Heart right ventricle (tissue), 16 donors: ENCODE results near the gene GCK. TPM values are rescaled to one million over a fixed set of nuclear protein-coding genes. Genes with fewer than 3 reads are reported as not detected.

Experiments
- ATAC-seq, 8 donors: fragments of 200-7000 bp; cut with Tn5 transposase; one replicate each; pipeline ENCODE4 v1.9.1; 2020; ENCODE audit warnings: mild to moderate bottlenecking in 8 of 8, moderate library complexity in 8 of 8, moderate number of reproducible peaks in 1 of 8
- DNase-seq, 2 donors: peaks; one replicate each; pipeline ENCODE4 v3.0.0-alpha.2; 2020
- H3K27ac ChIP-seq, 10 donors: fragments of 200-600 bp; sonication (generic) in 2 of 10; one replicate each; pipeline versions ENCODE4 v1.5.0 to v1.8.0; 2020 to 2022; ENCODE audit warnings: mild to moderate bottlenecking in 3 of 10
- H3K27me3 ChIP-seq, 7 donors: fragments of 200-600 bp; one replicate each; pipeline ENCODE4 v1.8.0; 2021 to 2022; ENCODE audit warnings: mild to moderate bottlenecking in 2 of 7
- H3K36me3 ChIP-seq, 9 donors: fragments of 200-600 bp; sonication (generic) in 1 of 9; one replicate each; pipeline versions ENCODE4 v1.5.0 to v1.8.0; 2020 to 2022; ENCODE audit warnings: mild to moderate bottlenecking in 2 of 9
- H3K4me1 ChIP-seq, 9 donors: fragments of 200-600 bp; sonication (generic) in 1 of 9; one replicate each; pipeline versions ENCODE4 v1.5.0 to v1.8.0; 2020 to 2022; ENCODE audit warnings: mild to moderate bottlenecking in 4 of 9
- H3K4me3 ChIP-seq, 10 donors: fragments of 200-600 bp; sonication (generic) in 2 of 10; one replicate each; pipeline versions ENCODE4 v1.5.0 to v1.8.0; 2020 to 2022; ENCODE audit warnings: mild to moderate bottlenecking in 7 of 10, moderate library complexity in 2 of 10
- H3K9me3 ChIP-seq, 11 donors: fragments of 200-600 bp in 10 of 11; sonication (generic) in 2 of 11; one replicate each; pipeline versions ENCODE4 v1.5.0 to v1.8.0; 2013 to 2022; ENCODE audit warnings: mild to moderate bottlenecking in 2 of 11, control low read depth in 1 of 11, moderate library complexity in 1 of 11
- WGBS, 2 donors: extraction: QIAGEN DNeasy Blood & Tissue Kit; methylation state at CpG; one replicate each; pipeline ENCODE4 v1.1.7; 2013; ENCODE audit warnings: inconsistent platforms in 1 of 2; 5-methylcytosine and 5-hydroxymethylcytosine counted together
- intact Hi-C, 10 donors: fragments of 100-400 bp; cut with DNase I; formaldehyde crosslinking; loops; one replicate each; pipeline versions ENCODE4 v1.11.1 to v1.14.2; 2022
- long read RNA-seq, 3 donors: library from polyadenylated mRNA; unstranded; transcript quantifications; one replicate each; pipeline ENCODE4 v2.0.0, GENCODE V29; 2020 to 2021
- polyA plus RNA-seq, 2 donors: library from polyadenylated mRNA; stranded (reverse); fragments of 200-250 nt; gene quantifications; one replicate each; pipeline ENCODE4 v1.2.3, GENCODE V29; 2013
- total RNA-seq, 10 donors: library from RNA; stranded (reverse); fragmentation: NEBNext Ultra II Directional in 3 of 10; extraction: Animal tissue kit (Norgen Biotek cat#: 25700) in 3 of 10; gene quantifications; one replicate each; pipeline versions ENCODE4 v1.2.1 to v1.2.4, GENCODE V29; 2021 to 2023
- TF ChIP-seq, protein P1 (sequence below), 9 donors: fragments of 200-600 bp; sonication (generic) in 2 of 9; IDR thresholded peaks; one replicate each; pipeline versions ENCODE4 v1.5.0 to v1.8.0; 2021 to 2022; ENCODE audit warnings: antibody characterized with exemption in 9 of 9, mild to moderate bottlenecking in 5 of 9, moderate library complexity in 1 of 9
- donor health status: Arrhythmogenic right ventricular cardiomyopathy.
- donor health status: ischemic (EF 13 %, LVEDD 7.1; RV severe dilation, severe dysfunction).
- donor health status: healthy with polysubstance abuse.
- donor health status: DM: no; HTN: yes; CAD: no.
- donor health status: DM: no; HTN: no; CAD: no.
- donor health status: ischemic (EF 25% LVEDD 6.9; RV normal size, moderate dysfunction).
- donor health status: ischemic (EF 25% LVEDD 5.7; RV mildly dilated, moderate dysfunction).
- donor health status: healthy.
- donor health status: DM: yes; HTN: yes; CAD: no.
- donor health status: Ischemic cardiomyopathy.
- donor health status: ischemic (EF 35%, LVEDD 5.7; RV mildly dilated, moderate dysfunction).
- donor health status: nonischemic (EF 11% LVEDD 7.7; RV severe dilation, severe dysfunction).
- donor health status: DM: yes; HTN: yes; CAD: no.
- donor health status: PGD.
- donor health status: ischemic (EF 29% LVEDD 5.4; RV normal size, mild dysfunction).
- donor health status: nonischemic (EF 23%, LVEDD 6.1; RV moderate dilation, normal function).

GCK gene
- total RNA-seq, result 1 to 10 TPM in 6 of 10 donors, under 1 TPM in 4; 0.50 to 3.3 (median 1.2) TPM
- 1 to 10 TPM; 4.7 to 6.0 TPM for polyA plus RNA-seq
- long read RNA-seq, donor 1, partial matches to known transcripts, result 0 of 1 reads
- long read RNA-seq, donor 1, other reads (novel, unspliced or antisense), result 0 of 1 reads
- long read RNA-seq, donor 2, partial matches to known transcripts, result 1 of 5 reads
- long read RNA-seq, donor 2, other reads (novel, unspliced or antisense), result 1 of 5 reads
- long read RNA-seq, donor 3, partial matches to known transcripts, result 0 of 1 reads
- long read RNA-seq, donor 3, other reads (novel, unspliced or antisense), result 1 of 1 reads

DNA sequence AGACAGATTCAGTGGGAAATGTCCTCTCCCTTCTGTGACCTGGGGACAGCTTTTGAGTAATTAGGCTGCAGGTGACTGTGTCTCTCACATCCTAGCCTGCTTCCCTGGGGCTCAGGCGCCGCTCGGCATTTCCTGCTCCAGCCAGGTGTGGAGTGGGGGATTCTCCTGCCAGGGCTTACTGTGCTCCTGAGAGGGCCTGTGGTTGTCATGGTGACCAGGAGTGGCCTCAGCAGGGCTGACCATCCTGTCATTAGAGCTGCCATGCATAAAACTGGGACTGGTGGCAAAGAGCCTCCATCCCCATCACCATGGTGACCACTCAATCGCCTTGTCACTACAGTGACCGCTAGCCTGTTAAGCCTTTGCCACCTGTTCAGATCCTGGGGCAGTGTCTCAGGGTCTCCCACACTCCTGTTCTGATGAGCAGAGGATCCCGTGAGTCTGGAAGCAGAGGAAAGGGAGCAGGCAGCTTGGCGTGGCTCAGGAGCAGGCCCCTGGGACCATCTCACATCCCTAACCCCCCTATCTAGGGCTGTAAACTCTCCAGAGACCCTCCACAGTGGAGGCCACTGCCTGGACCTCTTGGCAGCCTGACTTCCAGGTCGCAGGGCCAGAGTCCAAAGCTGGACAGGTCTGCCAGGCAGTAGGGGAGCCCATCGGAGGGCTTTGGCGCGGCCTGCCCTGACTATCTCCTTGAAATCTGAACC, at the start of gene GCK:
Gene GCK, minus strand, starts transcription at position 154 of the 707 bp plus-strand sequence. CDS start 486 bp downstream, outside the sequence.
- H3K27me3 ChIP-seq, result peaks cover 0 to 25% (median 16%) of the 10 kb centered on the region in 7 donors
- no peak for ATAC-seq
- H3K9me3 ChIP-seq, result no peaks in the 10 kb centered on the region
- H3K27ac ChIP-seq, result no peak within 1 kb of the TSS
- intact Hi-C loops, result no loop called here
- no peaks in the 10 kb centered on the region for H3K36me3 ChIP-seq
- no peak within 1 kb of the TSS for H3K4me3 ChIP-seq
- no peaks in the 10 kb centered on the region for H3K4me1 ChIP-seq
- no peak for DNase-seq
- WGBS, 2 donors, result 82 to 86% methylated on average over 11 of the region's 11 CpGs
- TF ChIP-seq, protein P1, sequence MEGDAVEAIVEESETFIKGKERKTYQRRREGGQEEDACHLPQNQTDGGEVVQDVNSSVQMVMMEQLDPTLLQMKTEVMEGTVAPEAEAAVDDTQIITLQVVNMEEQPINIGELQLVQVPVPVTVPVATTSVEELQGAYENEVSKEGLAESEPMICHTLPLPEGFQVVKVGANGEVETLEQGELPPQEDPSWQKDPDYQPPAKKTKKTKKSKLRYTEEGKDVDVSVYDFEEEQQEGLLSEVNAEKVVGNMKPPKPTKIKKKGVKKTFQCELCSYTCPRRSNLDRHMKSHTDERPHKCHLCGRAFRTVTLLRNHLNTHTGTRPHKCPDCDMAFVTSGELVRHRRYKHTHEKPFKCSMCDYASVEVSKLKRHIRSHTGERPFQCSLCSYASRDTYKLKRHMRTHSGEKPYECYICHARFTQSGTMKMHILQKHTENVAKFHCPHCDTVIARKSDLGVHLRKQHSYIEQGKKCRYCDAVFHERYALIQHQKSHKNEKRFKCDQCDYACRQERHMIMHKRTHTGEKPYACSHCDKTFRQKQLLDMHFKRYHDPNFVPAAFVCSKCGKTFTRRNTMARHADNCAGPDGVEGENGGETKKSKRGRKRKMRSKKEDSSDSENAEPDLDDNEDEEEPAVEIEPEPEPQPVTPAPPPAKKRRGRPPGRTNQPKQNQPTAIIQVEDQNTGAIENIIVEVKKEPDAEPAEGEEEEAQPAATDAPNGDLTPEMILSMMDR (IDR thresholded peaks at IDR 0.05), result no peak

DNA sequence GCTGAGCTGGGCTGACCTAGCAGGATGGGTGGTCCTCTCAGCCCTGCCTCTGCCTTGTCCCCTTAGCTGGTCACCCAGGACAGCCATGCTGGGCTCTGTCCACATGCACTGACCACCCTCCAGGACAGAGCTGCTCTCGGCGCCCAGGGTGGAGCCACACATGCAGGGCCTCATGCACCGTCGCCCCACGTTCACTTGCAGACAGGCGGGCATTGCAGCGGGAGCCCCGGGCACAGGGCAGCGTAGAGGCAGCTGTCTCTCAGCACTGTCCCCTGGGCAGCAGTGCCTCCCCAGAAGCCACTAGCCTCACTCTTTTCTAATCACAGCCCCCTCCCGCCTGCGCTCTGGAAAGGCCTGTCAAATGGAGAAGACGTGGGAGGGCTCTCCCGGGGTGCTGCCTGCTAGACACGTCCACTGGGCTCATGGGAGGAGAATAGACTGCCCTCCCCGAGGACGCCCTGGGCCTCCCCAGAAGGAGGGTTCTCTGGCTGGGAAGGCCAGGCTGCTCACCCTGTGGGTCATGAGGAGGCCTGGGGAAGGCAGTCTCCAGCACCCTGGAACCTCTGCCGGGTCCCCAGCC, 49.0 kb upstream of the GCK start:
- peaks cover 0 to 8% (median 5%) of the 10 kb centered on the region in 9 donors for H3K4me1 ChIP-seq
- intact Hi-C loops, result loop anchor here in 3 of 10 donors (5.0 to 10.0 kb wide), 2 partner anchors 324 to 327 kb away; no protein-coding TSS in a partner anchor
- H3K36me3 ChIP-seq, result peaks cover 0 to 8% (median 0%) of the 10 kb centered on the region in 9 donors
- TF ChIP-seq, protein P1 (IDR thresholded peaks at IDR 0.05), result no peak
- H3K4me3 ChIP-seq, result no peak overlapping the region
- ATAC-seq (no peak), DNase-seq (no peak)
- no peak overlapping the region for H3K27ac ChIP-seq
- WGBS, 2 donors, result 77 to 80% methylated on average over 17 of the region's 17 CpGs
- no peaks in the 10 kb centered on the region for H3K9me3 ChIP-seq
- no peaks in the 10 kb centered on the region for H3K27me3 ChIP-seq

DNA sequence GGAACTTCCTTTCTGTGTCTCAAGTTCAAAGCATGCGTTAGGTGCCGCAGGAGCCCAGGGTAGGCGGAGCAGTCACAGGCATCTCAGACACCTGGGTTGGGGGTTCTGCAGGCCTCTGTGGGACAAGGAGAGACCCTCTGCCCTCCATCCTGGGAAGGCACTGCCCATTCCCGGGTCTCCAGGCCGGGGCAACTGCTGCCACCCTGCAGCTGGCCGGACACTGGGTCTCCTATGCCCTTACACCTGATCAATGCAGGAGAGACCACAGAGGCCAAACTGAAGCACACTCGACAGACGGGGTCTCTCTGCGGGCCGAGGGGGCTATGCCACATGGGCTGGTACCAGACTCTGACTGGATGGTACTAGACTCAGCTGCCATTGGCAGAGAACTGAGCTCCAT, 48.5 kb upstream of the GCK start:
- TF ChIP-seq, protein P1 (IDR thresholded peaks at IDR 0.05), result no peak
- H3K4me3 ChIP-seq, result no peak overlapping the region
- H3K4me1 ChIP-seq, result peaks cover 0 to 8% (median 5%) of the 10 kb centered on the region in 9 donors
- H3K9me3 ChIP-seq, result no peaks in the 10 kb centered on the region
- no peak overlapping the region for H3K27ac ChIP-seq
- peaks cover 0 to 8% (median 0%) of the 10 kb centered on the region in 9 donors for H3K36me3 ChIP-seq
- no peaks in the 10 kb centered on the region for H3K27me3 ChIP-seq
- intact Hi-C loops, result loop anchor here in 3 of 10 donors (5.0 to 10.0 kb wide), 2 partner anchors 325 to 327 kb away; no protein-coding TSS in a partner anchor
- ATAC-seq (no peak), DNase-seq (no peak)
- WGBS, 2 donors, result 91 to 95% methylated on average over 10 of the region's 10 CpGs

- Histone ChIP-seq H3K4me3 (no peak overlapping the region), H3K27ac (no peak overlapping the region), H3K36me3 (peaks cover 0 to 12% (median 0%) of the 10 kb centered on the region in 9 donors), H3K27me3 (no peaks in the 10 kb centered on the region), H3K4me1 (peaks cover 0 to 7% (median 3%) of the 10 kb centered on the region in 9 donors), H3K9me3 (no peaks in the 10 kb centered on the region)
- 52 to 58% methylated on average over 4 of the region's 4 CpGs for WGBS, 2 donors
- intact Hi-C loops, result loop anchor here in 3 of 10 donors (5.0 to 10.0 kb wide), 2 partner anchors 326 to 328 kb away; no protein-coding TSS in a partner anchor
- TF ChIP-seq, protein P1 (IDR thresholded peaks at IDR 0.05), result no peak
- ATAC-seq, result no peak
- no peak for DNase-seq
Measured at GRCh38 chr7:44236333-44236728, 47.1 kb upstream of the GCK start.
